SKM-1 treated with dmso at 0.1 percent for 144 hours (cell line): Measurements from ENCODE around the gene LDHA.
"Not testable (repeated sequence)": the region's sequence is repeated elsewhere in the genome, so short reads cannot be mapped to it uniquely, and the experiment has no call there.

Experiments
- DNase-seq: peaks from one replicate; lab custom pipeline; 2025; ENCODE audit not compliant: unreplicated experiment; lab: John Stamatoyannopoulos, UW

The LDHA gene

GRCh38 chr11:18393581-18394274 lies 635 bp upstream of the LDHA start:
- peak; percentile 50 for DNase-seq

GRCh38 chr11:18394928-18395734 lies 768 bp downstream of the LDHA start:
- no peak for DNase-seq

GRCh38 chr11:18395735-18396504 lies 1.6 kb downstream of the LDHA start:
- peak; percentile 97 for DNase-seq

GRCh38 chr11:18397921-18398320 lies 3.6 kb downstream of the LDHA start:
- DNase-seq = no peak

GRCh38 chr11:18401077-18401476 lies 6.7 kb downstream of the LDHA start:
- not testable (repeated sequence) for DNase-seq

GRCh38 chr11:18404062-18404461 lies 9.7 kb downstream of the LDHA start:
- no peak for DNase-seq

GRCh38 chr11:18407400-18407799 lies 13.0 kb downstream of the LDHA start:
- not testable (repeated sequence) for DNase-seq

- no peak for DNase-seq
Measured at GRCh38 chr11:18408558-18409291, 14.4 kb downstream of the LDHA start.

GRCh38 chr11:18416459-18416858 lies 22.1 kb downstream of the LDHA start:
- no peak for DNase-seq

GRCh38 chr11:18419040-18419439 lies 24.7 kb downstream of the LDHA start:
- DNase-seq = no peak

GRCh38 chr11:18420067-18420466 lies 25.7 kb downstream of the LDHA start:
- no peak for DNase-seq

GRCh38 chr11:18427240-18427639 lies 32.9 kb downstream of the LDHA start:
- no peak for DNase-seq

GRCh38 chr11:18429332-18429731 lies 35.0 kb downstream of the LDHA start:
- no peak for DNase-seq

- DNase-seq = no peak
Measured at GRCh38 chr11:18438691-18439090, 44.3 kb downstream of the LDHA start.

- no peak for DNase-seq
Measured at GRCh38 chr11:18449251-18449650, 54.9 kb downstream of the LDHA start.

GRCh38 chr11:18452927-18453326 lies 58.6 kb downstream of the LDHA start:
- DNase-seq = no peak

GRCh38 chr11:18455686-18456372 lies 61.5 kb downstream of the LDHA start, which contains the start of gene LDHAL6A:
Gene LDHAL6A (plus strand): TSS chr11:18455856. CDS start chr11:18456681, 825 bp downstream.
- no peak for DNase-seq

- no peak for DNase-seq
Measured at GRCh38 chr11:18457450-18457849, 63.1 kb downstream of the LDHA start.
